ENCODE measurements around the gene SOWAHA. TPM values are rescaled to one million over a fixed set of nuclear protein-coding genes. Genes with fewer than 3 reads are reported as not detected.

SOWAHA gene
- total RNA-seq, 4 donors from 2014 or later = 13.2 to 128 (median 97.5) TPM

DNA sequence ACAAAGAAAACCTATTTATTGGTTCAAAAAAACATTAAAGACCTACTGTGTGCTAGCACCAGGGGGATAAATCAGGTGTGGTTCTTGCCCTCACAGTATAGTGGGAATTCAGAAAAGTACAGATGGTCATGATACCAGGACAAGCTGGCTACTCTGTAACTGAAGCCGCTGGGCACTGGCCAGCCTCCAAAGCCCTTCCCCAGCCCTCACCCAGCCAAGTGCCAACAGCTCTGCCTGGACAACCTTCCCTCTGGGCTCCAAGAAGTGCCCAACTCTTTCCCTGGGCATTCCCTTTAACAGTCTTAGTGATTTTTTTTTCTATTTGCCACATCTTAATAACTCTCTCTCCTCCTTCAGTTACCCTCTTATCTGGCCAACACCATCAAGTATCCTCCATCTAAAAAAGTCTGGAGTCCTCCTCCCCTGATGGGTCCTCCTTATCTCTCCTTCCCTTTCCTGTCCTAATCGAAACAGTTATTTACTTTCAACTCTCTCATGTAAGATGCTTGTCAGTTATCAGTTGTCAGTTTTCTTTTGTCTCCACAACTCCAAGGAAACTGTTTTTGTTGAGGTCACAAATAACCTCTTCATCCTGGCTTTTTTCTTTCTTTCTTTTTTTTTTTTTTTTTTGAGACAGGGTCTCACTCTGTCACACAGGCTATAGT is 22.8 kb upstream of the SOWAHA start:
- Histone ChIP-seq H3K27me3 (no peaks in the 10 kb centered on the region), H3K27ac (no peak overlapping the region), H3K4me1 (no peaks in the 10 kb centered on the region), H3K4me3 (no peak overlapping the region), H3K9me3 (no peaks in the 10 kb centered on the region), H3K36me3 (no peaks in the 10 kb centered on the region)
- no peak for TF ChIP-seq POLR2A (IDR thresholded peaks at IDR 0.05)
- TF ChIP-seq, protein P1, sequence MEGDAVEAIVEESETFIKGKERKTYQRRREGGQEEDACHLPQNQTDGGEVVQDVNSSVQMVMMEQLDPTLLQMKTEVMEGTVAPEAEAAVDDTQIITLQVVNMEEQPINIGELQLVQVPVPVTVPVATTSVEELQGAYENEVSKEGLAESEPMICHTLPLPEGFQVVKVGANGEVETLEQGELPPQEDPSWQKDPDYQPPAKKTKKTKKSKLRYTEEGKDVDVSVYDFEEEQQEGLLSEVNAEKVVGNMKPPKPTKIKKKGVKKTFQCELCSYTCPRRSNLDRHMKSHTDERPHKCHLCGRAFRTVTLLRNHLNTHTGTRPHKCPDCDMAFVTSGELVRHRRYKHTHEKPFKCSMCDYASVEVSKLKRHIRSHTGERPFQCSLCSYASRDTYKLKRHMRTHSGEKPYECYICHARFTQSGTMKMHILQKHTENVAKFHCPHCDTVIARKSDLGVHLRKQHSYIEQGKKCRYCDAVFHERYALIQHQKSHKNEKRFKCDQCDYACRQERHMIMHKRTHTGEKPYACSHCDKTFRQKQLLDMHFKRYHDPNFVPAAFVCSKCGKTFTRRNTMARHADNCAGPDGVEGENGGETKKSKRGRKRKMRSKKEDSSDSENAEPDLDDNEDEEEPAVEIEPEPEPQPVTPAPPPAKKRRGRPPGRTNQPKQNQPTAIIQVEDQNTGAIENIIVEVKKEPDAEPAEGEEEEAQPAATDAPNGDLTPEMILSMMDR (IDR thresholded peaks at IDR 0.05) = no peak
- DNase-seq = no peak

DNA sequence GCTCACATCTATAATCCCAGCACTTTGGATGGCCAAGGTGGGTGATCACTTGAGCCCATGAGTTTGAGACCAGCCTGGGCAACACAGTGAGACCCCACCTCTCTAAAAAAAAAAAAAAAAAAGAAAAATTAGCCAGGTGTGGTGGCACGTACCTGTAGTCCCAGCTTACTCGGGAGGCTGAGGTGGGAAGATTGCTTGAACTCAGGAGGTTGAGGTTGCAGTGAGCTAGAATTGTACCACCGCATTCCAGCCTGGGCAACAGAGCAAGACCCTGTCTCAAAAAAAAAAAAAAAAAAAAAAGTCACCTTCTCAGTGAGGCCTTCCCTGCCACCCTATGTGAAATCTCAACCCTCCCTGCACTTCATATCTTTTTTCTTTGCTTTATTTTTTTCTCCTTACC is 22.1 kb upstream of the SOWAHA start:
- TF ChIP-seq, protein P1 (IDR thresholded peaks at IDR 0.05) = no peak
- TF ChIP-seq POLR2A (IDR thresholded peaks at IDR 0.05) = no peak
- Histone ChIP-seq H3K9me3 (no peaks in the 10 kb centered on the region), H3K27me3 (no peaks in the 10 kb centered on the region), H3K27ac (no peak overlapping the region), H3K4me1 (no peaks in the 10 kb centered on the region), H3K4me3 (no peak overlapping the region), H3K36me3 (no peaks in the 10 kb centered on the region)
- no peak for DNase-seq

DNA sequence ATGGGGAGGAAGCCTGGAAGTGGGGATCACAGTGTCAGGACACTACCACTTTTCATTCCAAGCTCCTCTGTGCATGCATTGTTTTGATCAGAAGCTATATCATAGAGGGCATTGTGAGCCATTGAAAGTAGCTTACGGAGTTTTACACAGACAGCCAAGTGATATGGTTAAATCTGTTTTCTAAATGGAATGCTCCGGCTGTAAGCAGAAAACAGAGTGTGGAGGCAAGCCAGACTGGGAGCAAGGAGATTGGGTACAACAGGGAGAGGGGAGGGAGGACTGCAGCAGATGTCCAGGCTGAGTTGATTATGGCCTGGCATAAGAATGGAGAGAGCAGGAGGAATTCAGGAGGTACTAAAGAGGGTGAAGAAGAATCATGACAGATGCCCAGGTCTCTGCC is 15.5 kb upstream of the SOWAHA start:
- no peaks in the 10 kb centered on the region for H3K4me1 ChIP-seq
- H3K9me3 ChIP-seq = no peaks in the 10 kb centered on the region
- DNase-seq = no peak
- TF ChIP-seq, protein P1 (IDR thresholded peaks at IDR 0.05) = no peak
- no peak for TF ChIP-seq POLR2A (IDR thresholded peaks at IDR 0.05)
- H3K36me3 ChIP-seq = no peaks in the 10 kb centered on the region
- no peak overlapping the region for H3K27ac ChIP-seq
- H3K4me3 ChIP-seq = no peak overlapping the region
- H3K27me3 ChIP-seq = no peaks in the 10 kb centered on the region

DNA sequence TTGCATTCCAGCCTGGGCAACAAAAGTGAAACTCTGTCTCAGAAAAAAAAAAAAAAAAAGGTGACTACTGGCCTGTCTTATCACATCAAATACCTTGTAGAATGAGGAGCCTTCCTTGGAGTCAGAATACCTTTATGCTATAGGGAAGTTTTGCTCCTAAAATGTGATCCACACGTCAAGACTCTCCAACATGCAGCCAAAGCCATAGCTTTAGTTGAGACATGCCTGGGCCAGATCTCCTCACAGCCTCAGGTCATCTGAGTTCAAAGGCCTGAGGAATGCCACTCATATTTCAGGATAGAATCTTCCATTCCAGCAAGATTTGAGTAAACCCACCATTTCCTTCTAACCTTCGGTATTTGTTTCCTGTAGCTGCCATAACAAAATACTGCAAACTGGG is 13.7 kb upstream of the SOWAHA start:
- H3K27me3 ChIP-seq = no peaks in the 10 kb centered on the region
- TF ChIP-seq, protein P1 (IDR thresholded peaks at IDR 0.05) = no peak
- no peak for TF ChIP-seq POLR2A (IDR thresholded peaks at IDR 0.05)
- no peak overlapping the region for H3K27ac ChIP-seq
- H3K4me3 ChIP-seq = no peak overlapping the region
- no peaks in the 10 kb centered on the region for H3K36me3 ChIP-seq
- DNase-seq = no peak
- H3K9me3 ChIP-seq = no peaks in the 10 kb centered on the region
- no peaks in the 10 kb centered on the region for H3K4me1 ChIP-seq

DNA sequence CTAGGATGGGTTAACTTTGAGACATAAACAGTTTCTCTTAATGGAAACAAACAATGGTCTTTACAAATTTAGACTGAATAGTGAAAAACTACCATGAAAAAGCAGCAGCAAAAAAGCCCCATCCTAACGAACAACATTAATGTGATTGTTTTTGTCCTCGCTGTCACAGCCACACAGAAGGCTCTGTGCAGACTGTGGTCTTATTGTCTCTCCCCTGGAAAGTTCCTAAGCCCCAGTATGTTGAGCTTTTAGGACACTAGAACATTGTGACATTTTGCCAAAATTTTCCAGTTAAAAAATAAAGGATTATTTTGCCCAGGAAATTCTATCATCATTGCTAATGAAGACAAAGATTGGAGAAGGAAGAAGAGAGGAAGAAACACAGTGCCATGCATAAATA is 12.6 kb upstream of the SOWAHA start:
- H3K9me3 ChIP-seq = no peaks in the 10 kb centered on the region
- no peak overlapping the region for H3K4me3 ChIP-seq
- no peaks in the 10 kb centered on the region for H3K4me1 ChIP-seq
- DNase-seq = no peak
- no peaks in the 10 kb centered on the region for H3K27me3 ChIP-seq
- no peaks in the 10 kb centered on the region for H3K36me3 ChIP-seq
- TF ChIP-seq, protein P1 (IDR thresholded peaks at IDR 0.05) = no peak
- H3K27ac ChIP-seq = no peak overlapping the region
